GM21423 (cell line): Measurements from ENCODE around the gene NMU.
A peak's percentile ranks its signal among the peaks of the same experiment; 100 is the strongest.
"Not testable (repeated sequence)": the region's sequence is repeated elsewhere in the genome, so short reads cannot be mapped to it uniquely, and the experiment has no call there.

Experiments
- ATAC-seq: cut with Tn5 transposase; IDR thresholded peaks from one replicate; pipeline ENCODE4 v1.9.1; 2021; ENCODE audit warnings: mild to moderate bottlenecking, moderate library complexity; ENCODE audit not compliant: unreplicated experiment

The NMU gene

GRCh38 chr4:55625835-55626234, 10.3 kb downstream of the NMU start:
- ATAC-seq: no peak

GRCh38 chr4:55624063-55624462, 12.0 kb downstream of the NMU start:
- not testable (repeated sequence) for ATAC-seq

- ATAC-seq: no peak
These were observed 17.5 kb downstream of the NMU start for GRCh38 chr4:55618546-55619143.

- peak; percentile 93 for ATAC-seq
These were observed 18.4 kb downstream of the NMU start for GRCh38 chr4:55617587-55618197.

GRCh38 chr4:55615008-55615407, 21.1 kb downstream of the NMU start:
- no peak for ATAC-seq

GRCh38 chr4:55613621-55614020, 22.5 kb downstream of the NMU start:
- ATAC-seq: no peak

GRCh38 chr4:55612341-55612740, 23.8 kb downstream of the NMU start:
- no peak for ATAC-seq

GRCh38 chr4:55611358-55612059, 24.6 kb downstream of the NMU start:
- no peak for ATAC-seq

- no peak for ATAC-seq
These were observed 25.7 kb downstream of the NMU start for GRCh38 chr4:55610381-55610780.

GRCh38 chr4:55609393-55609866, 26.7 kb downstream of the NMU start:
- no peak for ATAC-seq

- ATAC-seq: no peak
These were observed 27.5 kb downstream of the NMU start for GRCh38 chr4:55608591-55608990.

GRCh38 chr4:55604996-55605395, 31.1 kb downstream of the NMU start:
- ATAC-seq: no peak

GRCh38 chr4:55600640-55601039, 35.5 kb downstream of the NMU start:
- ATAC-seq: no peak

GRCh38 chr4:55598641-55599040, 37.5 kb downstream of the NMU start:
- no peak for ATAC-seq

- ATAC-seq: no peak
These were observed 44.1 kb downstream of the NMU start, which contains the start of gene PDCL2 for GRCh38 chr4:55592014-55592413. Gene PDCL2 (minus strand): TSS chr4:55592245. CDS start chr4:55592109, 136 bp downstream.

- ATAC-seq: no peak
These were observed 47.9 kb downstream of the NMU start for GRCh38 chr4:55588160-55588559.

- not testable (repeated sequence) for ATAC-seq
These were observed 53.3 kb downstream of the NMU start for GRCh38 chr4:55582773-55583172.

- no peak for ATAC-seq
These were observed 57.6 kb downstream of the NMU start for GRCh38 chr4:55578341-55579010.

GRCh38 chr4:55575513-55575912, 60.6 kb downstream of the NMU start:
- ATAC-seq: no peak

GRCh38 chr4:55574252-55574651, 61.8 kb downstream of the NMU start:
- no peak for ATAC-seq

- ATAC-seq: no peak
These were observed 64.3 kb downstream of the NMU start for GRCh38 chr4:55571806-55572205.
